GM19452 (cell line): Measurements from ENCODE around the gene ZNF484.
"Not testable (repeated sequence)": the region's sequence is repeated elsewhere in the genome, so short reads cannot be mapped to it uniquely, and the experiment has no call there.

Source experiments
- ATAC-seq: cut with Tn5 transposase; IDR thresholded peaks from one replicate; pipeline ENCODE4 v1.9.1; 2021; ENCODE audit not compliant: unreplicated experiment

The ZNF484 gene

DNA sequence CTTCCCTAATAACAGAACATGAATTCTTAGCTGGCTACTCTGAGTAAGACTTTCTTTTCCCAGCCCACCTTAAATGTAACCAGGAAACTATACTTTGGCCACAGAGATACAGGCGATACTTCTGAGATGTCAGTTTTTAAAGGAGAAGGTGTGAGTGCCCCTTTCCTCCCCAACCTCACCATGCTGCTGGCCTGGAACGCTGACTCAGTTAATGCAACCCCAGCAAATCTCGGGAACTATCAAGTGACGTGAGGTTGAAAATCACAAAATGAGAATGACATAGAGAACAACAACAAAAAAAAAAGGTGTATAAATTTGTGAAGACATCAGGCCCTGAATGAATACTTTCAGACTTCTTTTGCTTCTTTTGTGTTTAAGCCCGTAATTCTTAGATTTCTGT lies 13.7 kb downstream of the ZNF484 start:
- ATAC-seq: no peak

DNA sequence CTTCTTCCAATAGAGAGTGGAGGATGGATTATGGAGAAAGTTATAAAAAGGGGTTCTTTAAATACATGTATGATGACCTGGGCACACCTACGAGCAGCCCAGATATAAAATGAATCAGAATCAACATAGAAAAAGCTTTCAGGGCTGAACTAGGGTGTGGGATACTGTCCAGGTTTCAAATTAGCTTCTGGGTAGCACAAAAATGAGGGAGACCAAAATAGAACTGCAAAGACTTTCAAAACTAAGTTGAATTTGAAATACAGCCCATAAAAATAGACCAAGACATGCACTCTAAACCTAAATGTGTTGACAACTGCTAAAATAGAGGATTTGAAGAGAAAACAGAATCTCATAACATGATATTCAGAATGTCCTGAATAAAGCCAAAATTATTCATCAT lies 17.0 kb downstream of the ZNF484 start:
- no peak for ATAC-seq

DNA sequence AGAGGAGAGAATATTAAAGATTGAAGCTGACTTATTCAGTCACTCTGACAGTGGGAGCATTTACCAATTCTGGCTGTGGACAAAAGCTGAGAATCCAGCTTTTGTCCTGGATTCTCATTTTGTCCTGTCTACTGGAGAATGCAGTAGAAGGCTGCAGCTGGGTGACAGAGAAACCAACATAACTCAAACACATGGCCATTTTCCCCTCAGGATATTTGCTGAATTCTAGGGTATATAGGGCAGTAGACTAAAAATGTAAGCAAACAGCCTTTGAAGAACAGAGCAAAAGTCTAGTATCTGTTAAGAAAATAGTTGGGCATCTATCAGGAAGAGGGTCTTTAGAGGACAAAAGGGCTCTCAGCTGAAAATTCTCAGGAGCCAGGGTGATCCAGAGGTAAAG lies 20.6 kb downstream of the ZNF484 start:
- no peak for ATAC-seq

DNA sequence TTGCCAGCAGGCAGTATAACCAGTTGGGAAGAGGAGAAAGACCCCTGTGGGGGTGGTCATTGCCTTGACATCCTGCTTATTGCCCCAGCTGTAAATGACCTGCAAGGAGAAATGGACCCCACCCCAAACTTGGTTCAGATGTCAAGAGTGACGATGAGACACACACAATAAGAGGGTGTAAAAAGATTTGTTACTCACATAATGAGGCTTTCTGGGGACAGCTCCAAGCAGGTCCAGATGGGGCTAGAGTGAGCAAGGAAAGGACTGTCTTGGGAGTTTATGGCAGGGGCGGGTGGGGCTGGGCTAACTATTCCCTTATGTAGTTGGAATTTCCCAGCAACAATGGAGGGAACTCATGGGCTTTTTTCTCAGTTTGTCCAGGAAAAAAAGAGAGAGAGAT lies 24.1 kb downstream of the ZNF484 start:
- no peak for ATAC-seq

DNA sequence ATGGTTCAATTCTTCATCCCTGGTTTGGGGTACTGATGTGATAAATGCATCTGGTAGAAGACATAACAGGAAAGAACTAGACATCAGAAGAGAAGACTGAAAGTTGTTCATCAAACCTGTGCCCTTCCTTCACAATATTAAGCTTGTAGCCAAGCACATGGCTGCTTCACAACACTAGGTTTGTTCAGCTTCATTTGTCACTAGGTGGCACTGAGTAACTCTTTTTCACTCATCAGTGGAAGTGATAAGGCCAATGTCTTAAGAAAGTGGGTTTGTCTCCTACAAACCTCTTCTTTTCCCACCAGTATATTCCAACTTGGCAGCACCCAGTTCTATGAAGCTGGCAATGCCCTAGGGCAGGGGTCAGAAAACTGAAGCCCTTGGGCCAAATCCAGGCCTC lies 26.9 kb downstream of the ZNF484 start:
- ATAC-seq: no peak

DNA sequence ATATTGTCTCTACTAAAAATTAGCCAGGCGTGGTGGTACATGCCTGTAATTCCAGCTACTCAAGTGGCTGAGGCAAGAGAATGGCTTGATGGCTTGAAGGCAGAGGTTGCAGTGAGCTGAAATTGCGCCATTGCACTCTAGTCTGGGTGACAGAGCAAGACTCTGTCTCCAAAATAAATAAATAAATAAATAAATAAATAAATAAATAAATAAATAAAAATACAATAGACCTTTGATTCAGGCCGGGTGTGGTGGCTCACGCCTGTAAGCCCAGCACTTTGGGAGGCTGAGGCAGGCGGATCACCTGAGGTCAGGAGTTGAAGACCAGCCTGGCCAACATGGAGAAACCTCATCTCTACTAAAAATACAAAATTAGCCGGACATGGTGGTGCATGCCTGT lies 29.1 kb downstream of the ZNF484 start:
- ATAC-seq: not testable (repeated sequence)

DNA sequence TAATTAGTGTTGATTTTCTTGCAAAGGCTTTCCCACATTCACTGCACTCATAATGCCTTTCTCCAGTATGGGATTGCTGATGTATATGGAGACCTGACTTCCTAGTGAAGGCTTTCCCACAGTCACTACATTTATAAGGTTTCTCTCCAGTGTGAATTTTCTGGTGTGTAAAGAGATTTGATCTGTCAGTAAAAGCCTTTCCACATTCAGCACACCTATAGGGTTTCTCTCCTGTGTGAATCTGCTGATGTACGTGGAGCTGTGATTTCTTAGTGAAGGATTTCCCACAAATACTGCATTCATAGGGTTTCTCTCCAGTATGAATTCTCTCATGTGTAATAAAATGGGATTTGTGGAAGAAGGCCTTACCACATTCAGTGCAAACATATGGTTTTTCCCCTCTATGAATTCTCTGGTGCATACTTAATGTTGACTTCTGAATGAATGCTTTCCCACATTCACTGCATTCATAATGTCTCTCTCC lies 31.1 kb downstream of the ZNF484 start:
- no peak for ATAC-seq

DNA sequence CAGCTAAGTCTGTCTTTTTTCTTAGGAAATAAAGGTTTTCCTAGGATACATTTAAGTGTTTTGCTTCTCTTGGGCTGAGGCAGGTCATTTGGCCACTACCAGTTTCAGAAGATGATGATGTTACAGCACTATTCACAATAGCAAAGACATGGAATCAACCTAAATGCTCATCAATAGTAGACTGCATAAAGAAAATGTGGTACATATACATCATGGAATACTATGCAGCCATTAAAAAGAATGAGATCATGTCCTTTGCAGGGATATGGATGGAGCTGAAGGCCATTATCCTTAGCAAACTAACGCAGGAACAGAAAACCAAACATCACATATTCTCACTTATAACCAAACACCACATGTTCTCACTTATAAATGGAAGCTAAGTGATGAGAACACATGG lies 39.4 kb downstream of the ZNF484 start:
- ATAC-seq: not testable (repeated sequence)

DNA sequence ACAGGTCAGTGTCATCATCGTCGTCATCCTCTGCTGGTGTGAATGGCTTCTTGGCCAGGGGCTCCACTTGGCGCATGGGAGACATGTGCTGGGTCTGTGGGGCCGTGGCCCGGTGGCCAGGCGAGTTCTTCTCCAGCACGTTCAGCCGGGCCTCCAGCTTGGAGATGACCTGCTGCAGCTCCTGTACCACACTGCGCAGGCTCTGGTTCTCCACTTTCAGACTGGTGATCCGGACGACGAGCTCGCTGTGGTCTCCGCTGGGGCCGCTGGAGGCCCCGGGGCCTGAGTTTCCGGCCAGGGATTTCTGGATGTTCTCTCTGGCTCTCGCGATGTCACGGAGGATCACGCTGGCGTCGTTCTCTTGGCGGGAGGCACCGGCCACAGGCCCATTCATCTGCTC lies 40.6 kb downstream of the ZNF484 start:
- ATAC-seq: no peak

DNA sequence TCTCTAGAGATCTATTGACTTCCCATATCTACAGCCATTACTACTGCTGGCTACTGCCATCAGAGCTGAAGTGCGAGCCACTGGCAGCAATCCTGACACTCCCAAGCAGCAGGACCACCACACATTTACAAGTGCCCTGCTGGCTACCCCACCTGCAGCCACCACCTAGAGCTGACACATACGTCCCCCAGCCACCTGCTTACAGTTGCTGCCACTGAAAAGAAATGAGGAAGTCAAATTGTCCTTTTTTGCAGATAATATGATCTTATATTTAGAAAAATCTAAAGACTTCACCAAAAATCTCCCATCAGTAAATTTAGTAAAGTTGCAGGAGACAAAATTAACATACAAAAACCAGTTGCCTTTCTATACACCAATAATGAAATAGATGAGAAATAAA lies 48.4 kb downstream of the ZNF484 start:
- ATAC-seq: no peak

DNA sequence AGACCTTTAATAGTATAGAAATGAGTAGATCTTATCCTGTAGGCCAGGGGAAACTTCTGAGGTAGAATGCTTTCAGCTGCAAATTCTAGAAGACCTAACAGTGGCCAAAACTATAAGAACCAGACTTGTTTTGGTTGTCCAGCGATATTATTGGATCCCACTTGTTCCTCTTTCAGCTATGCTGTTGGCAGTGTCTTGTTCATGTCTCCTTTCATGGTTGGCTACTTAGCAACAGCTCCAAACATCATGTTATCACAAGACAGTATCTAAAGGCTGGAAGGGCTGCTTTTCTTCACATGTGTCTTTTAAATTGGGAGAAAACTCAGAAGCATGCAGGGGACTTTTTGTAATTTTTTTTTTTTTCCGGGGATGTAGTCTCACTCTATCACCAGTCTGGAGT lies 52.8 kb downstream of the ZNF484 start:
- ATAC-seq: not testable (repeated sequence)

DNA sequence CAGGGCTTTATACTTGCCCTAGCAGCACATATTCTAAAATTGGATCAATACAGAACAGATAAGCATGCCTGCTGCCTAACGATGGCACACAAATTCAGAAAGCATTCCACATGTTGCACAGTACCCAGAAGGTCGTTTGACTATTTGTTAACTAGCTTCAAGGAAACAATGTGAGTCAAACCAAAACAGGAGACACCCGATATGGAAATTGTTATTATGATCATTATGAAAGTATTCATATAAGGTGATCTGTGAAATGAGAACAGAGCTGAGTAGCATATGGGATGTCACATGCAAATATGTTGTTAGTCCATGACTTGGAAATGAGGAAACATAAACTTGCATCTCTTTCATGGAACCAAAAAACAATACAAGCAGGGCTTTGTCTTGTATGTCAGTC lies 56.9 kb downstream of the ZNF484 start:
- ATAC-seq: no peak

DNA sequence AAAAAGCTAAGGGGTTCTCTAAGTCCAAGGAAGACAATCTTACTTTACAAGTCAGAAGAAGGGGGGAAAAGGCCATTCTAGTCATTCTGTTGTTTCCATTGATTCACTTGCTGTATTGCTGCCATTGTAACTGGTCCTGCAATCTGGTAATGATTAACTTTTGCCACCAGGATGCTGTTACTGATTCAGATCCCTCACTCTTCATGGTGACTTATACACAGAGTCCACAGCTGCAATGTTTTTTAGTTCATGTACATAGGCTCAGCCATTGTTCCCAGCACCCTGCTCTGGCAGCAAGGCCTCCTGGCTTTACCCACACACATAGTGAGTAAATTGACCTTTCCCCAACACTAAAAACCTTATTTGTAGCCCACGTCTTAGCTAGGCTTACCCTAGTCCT lies 57.9 kb downstream of the ZNF484 start:
- not testable (repeated sequence) for ATAC-seq

DNA sequence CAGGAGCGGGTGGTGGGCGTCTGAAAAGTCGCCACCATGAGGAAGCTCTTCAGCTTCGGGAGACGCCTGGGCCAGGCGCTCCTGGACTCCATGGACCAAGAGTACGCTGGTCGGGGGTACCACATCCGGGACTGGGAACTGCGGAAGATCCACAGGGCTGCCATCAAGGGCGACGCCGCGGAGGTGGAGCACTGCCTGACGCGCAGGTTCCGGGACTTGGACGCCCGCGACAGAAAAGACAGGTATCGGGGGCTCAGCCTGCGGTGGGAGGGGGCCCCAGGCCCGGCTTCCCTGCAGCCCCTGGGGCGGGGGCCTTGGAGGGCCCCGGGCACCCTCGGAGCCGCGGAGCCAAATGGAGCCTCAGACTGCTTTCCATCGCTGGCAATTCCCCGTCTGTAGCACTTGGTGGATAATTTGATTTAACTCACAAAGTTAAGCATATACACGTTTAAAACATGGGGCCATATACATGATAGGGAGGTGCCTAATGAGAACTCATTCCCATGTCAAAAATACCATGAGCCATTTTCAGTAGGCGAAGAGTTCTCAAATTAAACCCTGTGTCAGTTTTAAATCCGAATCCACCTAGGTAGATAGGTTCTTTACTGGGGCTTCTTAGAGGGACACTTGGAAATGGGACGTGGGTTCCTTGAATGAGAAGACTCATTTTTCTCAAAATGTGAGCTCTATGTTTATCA lies 68.1 kb downstream of the ZNF484 start:
- ATAC-seq: not testable (repeated sequence)

DNA sequence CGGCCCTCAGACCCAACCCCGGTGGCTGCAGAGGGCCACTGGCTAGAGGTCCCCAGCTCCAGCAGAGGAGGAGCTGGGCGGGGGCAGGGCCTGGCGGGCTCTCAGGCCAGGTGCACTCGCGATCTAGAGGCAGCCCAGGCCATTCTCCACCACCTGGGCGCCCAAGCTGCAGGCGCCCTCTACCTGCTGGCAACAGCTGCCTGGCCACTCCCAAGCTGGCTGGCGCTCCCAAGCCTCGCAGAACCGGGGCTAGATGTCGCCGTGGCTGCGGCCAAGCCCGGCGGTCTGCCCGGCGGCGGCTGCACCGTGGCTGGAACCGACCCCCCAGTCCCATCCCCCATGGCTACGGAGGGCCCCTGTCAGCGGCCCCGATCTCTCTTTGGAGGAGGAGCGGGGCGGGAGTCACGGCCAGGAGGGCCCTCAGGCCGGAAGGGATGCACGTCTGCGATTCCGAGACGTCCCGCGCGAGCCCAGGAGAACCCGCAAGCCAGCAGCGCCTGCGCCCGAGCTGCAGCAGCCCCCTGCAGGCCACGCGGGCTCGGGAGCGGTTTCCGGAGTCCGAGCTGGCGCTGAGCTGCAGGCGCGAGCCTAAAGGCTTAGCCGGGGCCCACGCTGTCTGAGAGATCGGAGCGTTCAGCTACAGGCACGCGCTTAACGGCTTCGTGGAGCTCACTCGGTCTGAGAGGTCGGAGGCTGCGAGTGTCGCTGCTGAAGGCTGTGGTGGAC lies 68.9 kb downstream of the ZNF484 start:
- no peak for ATAC-seq

DNA sequence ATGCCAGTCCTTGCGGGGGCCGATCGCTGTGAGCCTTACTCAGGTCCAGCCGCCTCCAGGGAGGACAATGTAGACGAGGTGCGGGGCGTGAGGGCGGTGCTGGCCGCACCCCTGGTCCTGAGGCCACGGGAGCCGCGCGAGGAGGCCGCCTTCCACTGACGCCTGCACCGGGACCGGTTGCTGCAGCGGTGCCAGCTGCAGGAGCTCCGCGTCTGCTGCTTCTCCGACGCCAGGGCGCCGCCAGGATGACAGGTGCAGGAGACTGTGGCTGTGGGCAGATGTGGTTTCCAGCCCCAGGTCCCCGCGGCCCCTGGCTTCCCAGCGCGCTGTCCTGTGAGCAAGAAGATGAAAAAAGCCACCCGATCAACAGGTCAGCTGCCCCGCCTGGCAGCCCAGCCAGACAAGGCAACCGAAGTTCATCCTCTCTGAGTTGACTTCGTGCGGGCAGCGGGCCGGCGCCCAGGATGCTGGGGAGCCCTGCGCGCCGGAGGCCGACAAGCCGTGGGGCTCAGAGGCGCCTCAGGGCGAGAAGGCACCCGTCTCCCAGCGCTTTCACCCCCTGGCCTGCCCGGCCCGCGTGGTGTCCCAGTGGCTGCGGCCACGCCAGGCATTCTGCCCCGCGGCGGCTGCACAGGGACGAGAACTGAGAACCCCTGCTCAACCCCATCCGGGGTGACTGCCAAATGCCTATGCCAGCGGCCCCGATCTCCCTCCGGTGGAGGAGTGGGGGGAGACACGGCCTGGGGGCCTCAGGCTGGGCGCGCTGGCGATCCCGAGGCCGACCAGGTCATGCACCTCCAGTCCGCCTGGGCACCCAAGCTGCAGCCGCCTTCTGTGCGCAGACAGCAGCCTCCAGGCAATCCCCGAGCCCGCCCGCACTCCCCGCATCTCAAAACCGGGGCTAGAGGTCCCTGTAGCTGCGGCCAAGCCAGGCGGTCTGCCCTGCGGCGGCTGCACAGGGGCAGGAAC lies 69.8 kb downstream of the ZNF484 start:
- no peak for ATAC-seq

DNA sequence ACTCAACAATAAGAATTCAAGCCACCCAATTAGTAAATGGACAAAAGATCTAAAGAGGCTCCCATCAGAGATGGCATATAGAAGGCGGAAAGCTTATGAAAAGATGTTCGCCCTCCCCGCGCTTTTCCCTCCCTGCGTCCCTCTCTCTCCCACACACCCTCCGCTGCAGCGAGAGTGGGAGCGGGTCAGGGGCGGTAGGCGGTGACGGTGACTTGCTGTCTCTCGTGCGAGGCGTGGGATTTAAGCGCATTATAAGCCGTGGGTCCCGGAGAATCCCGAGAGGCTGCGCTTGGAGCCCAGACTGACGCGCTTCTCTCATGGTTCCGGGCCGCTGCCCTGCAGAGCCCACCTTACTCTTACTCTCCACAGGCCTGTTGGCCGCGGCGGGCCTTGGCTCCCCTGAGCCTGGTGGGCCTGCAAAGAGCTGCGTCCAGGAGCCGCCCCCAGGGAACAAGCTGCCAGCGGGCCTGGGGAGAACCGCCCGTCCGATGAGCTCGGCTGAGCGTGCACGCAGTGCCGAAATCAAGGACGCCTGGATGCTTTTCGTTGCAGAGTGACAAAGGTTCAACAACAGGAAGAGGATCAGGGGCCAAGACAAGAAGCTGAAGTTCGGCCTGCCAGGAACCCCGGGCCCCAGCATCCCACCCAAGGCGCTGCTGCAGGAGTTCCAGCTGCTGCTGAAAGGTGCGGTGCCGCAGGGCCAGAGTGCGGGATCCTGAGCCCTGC lies 70.6 kb downstream of the ZNF484 start:
- ATAC-seq: no peak

DNA sequence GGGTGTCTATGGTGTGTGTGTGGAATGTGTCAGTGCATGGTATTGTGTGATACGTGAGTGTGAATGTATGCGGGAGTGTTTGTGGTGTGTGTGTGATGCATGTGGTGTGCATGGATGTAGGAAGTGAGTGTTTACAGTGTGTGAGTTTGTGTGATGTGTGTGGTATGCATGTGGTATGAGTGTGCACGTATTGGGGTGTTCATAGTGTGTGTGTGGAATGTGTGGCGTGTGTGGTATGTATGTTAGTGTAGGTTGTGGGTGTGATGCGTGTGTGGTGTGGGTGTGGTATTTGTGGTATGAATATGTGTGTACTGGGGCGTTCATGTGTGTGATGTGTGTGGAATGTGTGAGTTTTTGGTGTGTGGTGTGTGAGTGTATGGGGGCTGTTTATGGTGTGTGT lies 73.1 kb downstream of the ZNF484 start:
- no peak for ATAC-seq

DNA sequence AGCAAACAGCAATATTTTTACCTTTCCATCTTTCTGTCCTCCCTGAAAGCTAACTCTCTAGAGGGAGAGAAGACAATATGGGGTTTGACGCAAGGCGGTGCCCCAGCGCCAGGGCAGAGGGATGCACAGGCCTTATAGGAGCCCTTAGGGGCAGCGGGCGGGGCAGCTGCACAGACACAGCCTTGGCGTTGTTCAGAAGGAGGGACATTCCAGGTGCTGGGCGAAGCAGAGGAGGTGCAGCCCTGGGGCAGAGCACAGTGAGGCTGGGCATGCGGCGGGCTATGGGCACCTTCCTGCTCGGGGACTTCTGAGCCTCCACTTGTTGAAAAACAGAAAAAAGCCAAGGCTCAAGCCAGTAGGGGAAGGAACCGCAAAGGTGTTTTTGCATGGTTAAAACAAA lies 79.5 kb downstream of the ZNF484 start:
- no peak for ATAC-seq

DNA sequence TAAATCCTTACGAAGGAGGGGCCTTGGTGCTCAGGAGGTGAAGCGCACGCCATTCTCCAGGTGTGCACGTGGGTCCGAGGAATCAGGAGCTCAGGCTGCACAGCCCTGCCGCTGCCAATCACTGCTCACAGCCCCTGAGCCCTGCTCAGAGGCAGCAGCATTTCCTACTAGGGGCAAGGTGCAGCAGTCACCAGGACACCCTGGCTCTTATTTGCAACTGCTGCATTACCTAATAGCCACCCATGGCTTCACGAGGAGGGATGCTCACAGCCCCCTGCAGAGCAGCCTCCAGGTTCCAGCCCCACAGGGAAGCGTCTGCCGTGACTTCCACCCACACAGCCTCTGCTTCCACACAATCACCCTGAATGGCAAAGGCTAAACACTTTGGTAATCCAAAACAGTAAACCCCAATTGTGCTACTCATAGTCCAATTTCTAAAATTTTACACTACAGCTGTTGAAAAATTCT lies 81.5 kb downstream of the ZNF484 start:
- not testable (repeated sequence) for ATAC-seq
